ENCODE results near the gene KCP. TPM values are rescaled to one million over a fixed set of nuclear protein-coding genes. Genes with fewer than 3 reads are reported as not detected.
A peak's percentile ranks its signal among the peaks of the same experiment; 100 is the strongest.

Gene KCP
- total RNA-seq, 1 experiment from 2014 or later: 1.6 TPM

- no peaks in the 10 kb centered on the region for H3K9me2 ChIP-seq (ENCODE audit: insufficient read depth)
- no TSS peak for BruUV-seq (replicated peaks)
- no peak overlapping the region for H3K27ac ChIP-seq (ENCODE audit: low read depth, low read length)
- H2AFZ ChIP-seq (ENCODE audit: low read depth, low read length, poor library complexity, severe bottlenecking): no peak overlapping the region
- DNase-seq (ENCODE audit: low read depth, low spot score) (no peak), ATAC-seq (peak; percentile 83)
- no peaks in the 10 kb centered on the region for H3K79me2 ChIP-seq (ENCODE audit: insufficient read depth, low read length)
- H3K9ac ChIP-seq (ENCODE audit: low read length): no peak overlapping the region
- no peaks in the 10 kb centered on the region for H4K20me1 ChIP-seq (ENCODE audit: insufficient read depth)
- no peaks in the 10 kb centered on the region for H3K27me3 ChIP-seq (ENCODE audit: insufficient read depth, low read length)
- RAD21 ChIA-PET (ENCODE audit: low non-redundant PET in 1 of 2, low total read pairs in 2 of 2, uncharacterized antibody in 2 of 2, unreplicated experiment in 2 of 2): interaction anchor here in 1 of 2 experiments (0.8 kb wide), 1 partner anchor 38 kb away, joined by 3 read pairs; no protein-coding TSS in a partner anchor
- no peak overlapping the region for H3K4me3 ChIP-seq (replicated peaks in 1 of 2; ENCODE audit: low read depth in 1 of 2, low read length in 2 of 2)
- POLR2A ChIA-PET: no interaction called here
- intact Hi-C loops (cut with micrococcal nuclease): no loop called here
- peaks cover 0 to 28% of the 10 kb centered on the region in 2 experiments; a peak in 1 of 4 replicates for H3K36me3 ChIP-seq (ENCODE audit: control insufficient read depth in 1 of 2, insufficient read depth in 2 of 2, low read length in 2 of 2)
- CTCF ChIA-PET: interaction anchor here (0.5 to 2.1 kb wide), 9 partner anchors 8 to 346 kb away, joined by 3 to 12 read pairs (median 5); partner anchors contain the start of genes ATP6V1F, GARIN1A and SMO
- TF ChIP-seq TCF7L2 (IDR thresholded peaks at IDR 0.05; ENCODE audit: borderline replicate concordance, extremely low read depth, insufficient read depth, insufficient read length) (no peak), EGR1 (IDR thresholded peaks at IDR 0.05; ENCODE audit: low read depth) (peak; percentile 91), CTCF (IDR thresholded peaks at IDR 0.05 in 2 of 3, conservative IDR thresholded peaks at IDR 0.05 in 1 of 3; ENCODE audit: borderline replicate concordance in 1 of 3, insufficient read depth in 1 of 3, low read depth in 2 of 3, low read length in 2 of 3) (peak; percentile 63 to 84 (median 65))
- peaks cover 0 to 8% of the 10 kb centered on the region in 2 experiments; a peak in 2 of 4 replicates for H3K4me1 ChIP-seq (ENCODE audit: control insufficient read depth in 1 of 2, insufficient read depth in 2 of 2, low read length in 2 of 2)
- H3K4me2 ChIP-seq (ENCODE audit: low read length): no peak overlapping the region
- H3K9me3 ChIP-seq (ENCODE audit: control insufficient read depth in 1 of 2, insufficient read depth in 1 of 2, low read depth in 1 of 2, low read length in 2 of 2): no peaks in the 10 kb centered on the region
Observed at GRCh38 chr7:128841921-128842673, 68.4 kb downstream of the KCP start.

GRCh38 chr7:128841171-128841690 lies 69.3 kb downstream of the KCP start:
- ATAC-seq: no peak
- ChIA-PET POLR2A (no interaction called here), CTCF (interaction anchor here (2.1 kb wide), 1 partner anchor 8 kb away, joined by 11 read pairs; no protein-coding TSS in a partner anchor), RAD21 (ENCODE audit: low non-redundant PET in 1 of 2, low total read pairs in 2 of 2, uncharacterized antibody in 2 of 2, unreplicated experiment in 2 of 2) (interaction anchor here in 1 of 2 experiments (0.8 kb wide), 1 partner anchor 39 kb away, joined by 3 read pairs; no protein-coding TSS in a partner anchor)
- BruUV-seq (replicated peaks): no TSS peak
- H3K9me3 ChIP-seq (ENCODE audit: control insufficient read depth in 1 of 2, insufficient read depth in 1 of 2, low read depth in 1 of 2, low read length in 2 of 2): no peaks in the 10 kb centered on the region
- H3K4me2 ChIP-seq (ENCODE audit: low read length): no peak overlapping the region
- no peak overlapping the region for H3K27ac ChIP-seq (ENCODE audit: low read depth, low read length)
- H3K4me3 ChIP-seq (replicated peaks in 1 of 2; ENCODE audit: low read depth in 1 of 2, low read length in 2 of 2): no peak overlapping the region
- no peak for DNase-seq (ENCODE audit: low read depth, low spot score)
- no peaks in the 10 kb centered on the region for H3K79me2 ChIP-seq (ENCODE audit: insufficient read depth, low read length)
- H2AFZ ChIP-seq (ENCODE audit: low read depth, low read length, poor library complexity, severe bottlenecking): no peak overlapping the region
- H4K20me1 ChIP-seq (ENCODE audit: insufficient read depth): no peaks in the 10 kb centered on the region
- no peaks in the 10 kb centered on the region for H3K9me2 ChIP-seq (ENCODE audit: insufficient read depth)
- intact Hi-C loops (cut with micrococcal nuclease): no loop called here
- H3K27me3 ChIP-seq (ENCODE audit: insufficient read depth, low read length): no peaks in the 10 kb centered on the region
- peaks cover 0 to 28% of the 10 kb centered on the region in 2 experiments; a peak in 1 of 4 replicates for H3K36me3 ChIP-seq (ENCODE audit: control insufficient read depth in 1 of 2, insufficient read depth in 2 of 2, low read length in 2 of 2)
- peaks cover 0 to 8% of the 10 kb centered on the region in 2 experiments; a peak in 2 of 4 replicates for H3K4me1 ChIP-seq (ENCODE audit: control insufficient read depth in 1 of 2, insufficient read depth in 2 of 2, low read length in 2 of 2)
- no peak overlapping the region for H3K9ac ChIP-seq (ENCODE audit: low read length)
- TF ChIP-seq EGR1 (IDR thresholded peaks at IDR 0.05; ENCODE audit: low read depth) (no peak), FOSL1 (IDR thresholded peaks at IDR 0.05; ENCODE audit: low read depth) (no peak), ZNF274 (IDR thresholded peaks at IDR 0.05; ENCODE audit: low read depth, low read length) (no peak), CBX3 (IDR thresholded peaks at IDR 0.05; ENCODE audit: low read depth) (no peak), ZFX (IDR thresholded peaks at IDR 0.05) (no peak), SP1 (IDR thresholded peaks at IDR 0.05; ENCODE audit: low read depth) (no peak), EZH2phosphoT487 (IDR thresholded peaks at IDR 0.05; ENCODE audit: borderline replicate concordance) (no peak), SIN3A (IDR thresholded peaks at IDR 0.05; ENCODE audit: low read depth) (no peak), SRF (IDR thresholded peaks at IDR 0.05; ENCODE audit: low read depth) (no peak), MAX (IDR thresholded peaks at IDR 0.05) (no peak), CEBPB (IDR thresholded peaks at IDR 0.05; ENCODE audit: low read depth) (no peak), TCF7L2 (IDR thresholded peaks at IDR 0.05; ENCODE audit: borderline replicate concordance, extremely low read depth, insufficient read depth, insufficient read length) (no peak)

Measured in HCT116 (cell line).